NB4 (cell line): Measurements from ENCODE around the gene CFAP52.

Experiments
- DNase-seq: peaks from one replicate; pipeline ENCODE4 v3.0.0; 2010; ENCODE audit warnings: low read depth
- H3K4me3 ChIP-seq: one replicate; pipeline ENCODE4 v1.5.1; 2011; ENCODE audit warnings: mild to moderate bottlenecking, low read depth, low read length, moderate library complexity
- MYC ChIP-seq: IDR thresholded peaks from 2 replicates; pipeline ENCODE4 v1.6.1; 2011; ENCODE audit warnings: low read depth, low read length
- POLR2A ChIP-seq: IDR thresholded peaks from 2 replicates; pipeline ENCODE4 v1.6.1; 2011; ENCODE audit warnings: mild to moderate bottlenecking; ENCODE audit not compliant: insufficient read length; ENCODE audit errors: extremely low read depth
- TF ChIP-seq, protein P1 (sequence below): IDR thresholded peaks from 2 replicates; pipeline ENCODE4 v1.6.1; 2011; ENCODE audit warnings: low read depth, low read length
- TF ChIP-seq, protein P2 (sequence below): IDR thresholded peaks from one replicate; pipeline ENCODE4 v1.5.1; 2012; ENCODE audit warnings: low read depth, low read length

The CFAP52 gene

DNA sequence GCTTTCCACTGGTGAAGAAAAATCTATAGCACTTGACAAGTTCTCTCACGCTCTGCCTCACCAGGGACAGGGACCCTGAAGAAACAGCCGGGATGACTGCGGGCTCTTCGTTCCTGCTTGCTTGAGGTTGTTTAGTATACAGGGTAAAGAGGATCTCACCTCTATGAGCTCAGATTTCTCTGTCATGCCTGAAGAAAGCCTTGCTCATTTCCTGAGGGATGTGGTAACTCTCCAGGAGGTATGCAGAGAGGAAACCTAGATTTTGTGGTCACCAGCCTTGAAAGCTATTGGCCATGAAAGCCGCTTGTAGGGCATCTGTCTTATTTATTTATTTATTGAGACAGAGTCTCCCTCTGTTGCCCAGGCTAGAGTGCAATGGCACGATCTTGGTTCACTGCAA lies 92.1 kb downstream of the CFAP52 start:
- H3K4me3 ChIP-seq, result no peak overlapping the region
- DNase-seq, result peak; percentile 25
- TF ChIP-seq POLR2A, result no peak
- TF ChIP-seq, protein P1, sequence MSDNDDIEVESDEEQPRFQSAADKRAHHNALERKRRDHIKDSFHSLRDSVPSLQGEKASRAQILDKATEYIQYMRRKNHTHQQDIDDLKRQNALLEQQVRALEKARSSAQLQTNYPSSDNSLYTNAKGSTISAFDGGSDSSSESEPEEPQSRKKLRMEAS, result no peak
- no peak for TF ChIP-seq MYC
- TF ChIP-seq, protein P2, sequence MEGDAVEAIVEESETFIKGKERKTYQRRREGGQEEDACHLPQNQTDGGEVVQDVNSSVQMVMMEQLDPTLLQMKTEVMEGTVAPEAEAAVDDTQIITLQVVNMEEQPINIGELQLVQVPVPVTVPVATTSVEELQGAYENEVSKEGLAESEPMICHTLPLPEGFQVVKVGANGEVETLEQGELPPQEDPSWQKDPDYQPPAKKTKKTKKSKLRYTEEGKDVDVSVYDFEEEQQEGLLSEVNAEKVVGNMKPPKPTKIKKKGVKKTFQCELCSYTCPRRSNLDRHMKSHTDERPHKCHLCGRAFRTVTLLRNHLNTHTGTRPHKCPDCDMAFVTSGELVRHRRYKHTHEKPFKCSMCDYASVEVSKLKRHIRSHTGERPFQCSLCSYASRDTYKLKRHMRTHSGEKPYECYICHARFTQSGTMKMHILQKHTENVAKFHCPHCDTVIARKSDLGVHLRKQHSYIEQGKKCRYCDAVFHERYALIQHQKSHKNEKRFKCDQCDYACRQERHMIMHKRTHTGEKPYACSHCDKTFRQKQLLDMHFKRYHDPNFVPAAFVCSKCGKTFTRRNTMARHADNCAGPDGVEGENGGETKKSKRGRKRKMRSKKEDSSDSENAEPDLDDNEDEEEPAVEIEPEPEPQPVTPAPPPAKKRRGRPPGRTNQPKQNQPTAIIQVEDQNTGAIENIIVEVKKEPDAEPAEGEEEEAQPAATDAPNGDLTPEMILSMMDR, result no peak

DNA sequence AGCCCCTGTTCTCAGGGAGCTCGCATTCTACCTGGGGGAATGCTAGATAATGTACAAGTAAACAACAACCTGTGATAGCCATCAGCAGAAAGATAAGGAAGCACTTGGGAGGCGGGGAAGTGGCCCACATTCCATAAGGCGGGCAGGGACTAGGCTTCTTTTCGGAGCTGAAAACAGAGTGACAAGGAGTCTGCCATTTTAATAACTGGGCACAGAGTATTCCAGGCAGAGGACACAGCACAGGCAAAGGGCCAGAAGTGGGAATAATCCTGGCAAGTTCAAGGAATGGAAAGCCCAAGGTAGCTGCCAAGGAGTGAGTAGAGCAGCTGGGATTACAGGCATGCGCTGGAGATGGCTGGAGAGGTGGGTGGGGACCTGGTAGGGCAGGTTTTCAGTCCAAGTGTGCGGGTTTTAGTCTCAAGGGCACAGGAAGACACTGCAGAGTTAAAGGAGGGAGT lies 93.1 kb downstream of the CFAP52 start:
- no peak for DNase-seq
- no peak for TF ChIP-seq POLR2A
- TF ChIP-seq, protein P1, result no peak
- TF ChIP-seq, protein P2, result no peak
- no peak for TF ChIP-seq MYC
- no peak overlapping the region for H3K4me3 ChIP-seq

DNA sequence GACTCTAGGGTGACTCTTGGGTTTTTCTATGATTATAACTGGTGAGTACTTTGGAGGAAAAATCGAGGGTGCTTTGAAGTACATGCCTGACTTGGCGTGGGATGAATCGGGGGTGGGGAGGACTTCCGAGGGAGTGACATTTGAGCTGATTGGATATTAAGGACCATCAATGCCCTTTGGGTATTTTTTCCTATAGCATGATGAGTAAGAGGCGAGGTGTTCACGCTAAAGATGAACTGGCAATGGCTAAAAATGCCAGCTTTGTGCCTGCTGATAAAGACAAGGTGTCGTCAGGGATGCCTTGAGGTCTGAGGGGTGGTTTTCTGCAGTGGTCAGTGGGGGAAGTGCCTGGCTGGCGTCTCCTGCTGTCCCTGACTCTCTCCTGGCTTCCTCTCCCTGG lies 94.2 kb downstream of the CFAP52 start:
- H3K4me3 ChIP-seq, result no peak overlapping the region
- DNase-seq, result no peak
- TF ChIP-seq MYC (no peak), POLR2A (no peak)
- TF ChIP-seq, protein P1, result no peak
- TF ChIP-seq, protein P2, result no peak

DNA sequence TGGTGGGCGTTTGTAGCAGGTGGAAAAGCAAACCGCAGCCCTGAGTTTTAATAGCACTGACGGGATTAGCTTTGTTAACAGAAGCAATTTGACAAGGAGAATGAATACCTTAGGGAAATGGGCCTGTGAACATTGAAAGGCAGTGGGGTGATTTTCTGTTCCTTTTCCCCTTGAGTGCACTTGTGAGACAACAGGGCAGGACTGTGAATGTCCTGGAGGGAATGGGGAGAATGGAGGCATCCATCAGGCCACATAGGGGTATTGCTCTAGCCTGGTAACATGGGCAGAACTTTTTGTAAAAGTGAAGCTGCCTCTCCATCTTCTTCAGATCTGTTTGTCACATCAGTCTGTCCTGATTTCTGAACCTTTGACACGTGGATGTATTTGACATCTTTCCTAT lies 95.1 kb downstream of the CFAP52 start:
- H3K4me3 ChIP-seq, result no peak overlapping the region
- TF ChIP-seq POLR2A (no peak), MYC (no peak)
- TF ChIP-seq, protein P2, result no peak
- TF ChIP-seq, protein P1, result no peak
- no peak for DNase-seq

DNA sequence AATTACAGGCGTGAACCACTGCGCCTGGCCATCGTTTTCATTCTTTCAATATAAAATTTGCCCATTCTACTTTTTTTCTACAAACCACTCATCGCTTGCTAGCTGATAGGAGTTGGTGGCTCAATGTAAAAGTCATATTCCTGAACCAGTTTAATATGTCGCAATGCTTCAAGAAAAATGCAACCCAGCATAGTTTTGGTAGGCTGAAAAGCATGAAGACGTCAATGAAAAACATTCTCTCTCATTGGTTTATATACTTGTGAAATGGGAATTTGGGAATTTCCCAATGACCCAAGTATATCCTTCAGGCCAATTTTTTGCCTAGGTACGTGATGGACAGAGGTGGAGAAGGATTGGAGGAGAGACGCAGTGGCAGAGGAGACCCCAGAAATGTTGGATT lies 95.8 kb downstream of the CFAP52 start:
- no peak for DNase-seq
- no peak overlapping the region for H3K4me3 ChIP-seq
- TF ChIP-seq POLR2A (no peak), MYC (no peak)
- TF ChIP-seq, protein P2, result no peak
- TF ChIP-seq, protein P1, result no peak

DNA sequence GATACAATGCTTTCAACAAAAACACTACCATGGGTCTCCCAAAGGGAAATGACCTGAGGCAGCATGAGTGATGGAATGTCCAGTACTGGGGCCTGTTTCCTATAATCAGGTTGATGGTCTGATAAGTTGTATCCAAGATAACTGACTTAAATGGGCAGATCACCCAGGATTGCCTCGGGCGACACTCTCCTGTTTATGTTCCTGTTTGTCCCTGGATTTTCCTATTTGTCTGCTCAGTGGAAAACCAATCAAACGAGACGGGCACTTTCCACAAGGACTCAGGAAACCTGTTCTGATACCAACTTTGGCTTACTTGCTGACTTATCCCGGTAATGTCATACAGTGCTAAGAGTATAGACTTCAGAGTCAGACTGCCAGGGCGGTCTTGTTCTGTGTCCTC lies 96.2 kb downstream of the CFAP52 start:
- H3K4me3 ChIP-seq, result no peak overlapping the region
- TF ChIP-seq MYC (no peak), POLR2A (no peak)
- TF ChIP-seq, protein P1, result no peak
- TF ChIP-seq, protein P2, result no peak
- DNase-seq, result no peak
